Subcutaneous abdominal adipose tissue (tissue), 5 donors: ENCODE data around the gene EXOC3.

Source experiments
- H3K27ac ChIP-seq: one replicate; pipeline ENCODE4 v1.7.0; 2013; ENCODE audit warnings: low read depth, mild to moderate bottlenecking, inconsistent platforms, low read length, moderate library complexity
- H3K27me3 ChIP-seq, 5 donors: one replicate each; pipeline ENCODE4 v1.7.0; 2013; ENCODE audit warnings: low read length in 5 of 5, inconsistent platforms in 1 of 5; ENCODE audit not compliant: control insufficient read depth in 5 of 5, insufficient read depth in 4 of 5
- H3K36me3 ChIP-seq, 5 donors: one replicate each; pipeline ENCODE4 v1.7.0; 2013; ENCODE audit warnings: low read length in 5 of 5; ENCODE audit not compliant: control insufficient read depth in 5 of 5, insufficient read depth in 5 of 5
- H3K4me1 ChIP-seq, 5 donors: one replicate each; pipeline ENCODE4 v1.7.0; 2013; ENCODE audit warnings: low read length in 5 of 5, mild to moderate bottlenecking in 3 of 5, moderate library complexity in 1 of 5; ENCODE audit not compliant: control insufficient read depth in 5 of 5, insufficient read depth in 5 of 5
- H3K4me3 ChIP-seq, 5 donors: one replicate each; pipeline ENCODE4 v1.7.0; 2013; ENCODE audit warnings: low read length in 5 of 5, low read depth in 1 of 5
- H3K9ac ChIP-seq, 5 donors: one replicate each; pipeline ENCODE4 v1.7.0; 2013; ENCODE audit warnings: low read length in 5 of 5, mild to moderate bottlenecking in 4 of 5, moderate library complexity in 3 of 5
- H3K9me3 ChIP-seq, 5 donors: one replicate each; pipeline ENCODE4 v1.7.0; 2013; ENCODE audit warnings: low read length in 5 of 5; ENCODE audit not compliant: control insufficient read depth in 5 of 5
- donor health status: healthy.
- donor health status: healthy.
- donor health status: healthy.
- donor health status: healthy.
- donor health status: healthy.

Gene EXOC3

DNA sequence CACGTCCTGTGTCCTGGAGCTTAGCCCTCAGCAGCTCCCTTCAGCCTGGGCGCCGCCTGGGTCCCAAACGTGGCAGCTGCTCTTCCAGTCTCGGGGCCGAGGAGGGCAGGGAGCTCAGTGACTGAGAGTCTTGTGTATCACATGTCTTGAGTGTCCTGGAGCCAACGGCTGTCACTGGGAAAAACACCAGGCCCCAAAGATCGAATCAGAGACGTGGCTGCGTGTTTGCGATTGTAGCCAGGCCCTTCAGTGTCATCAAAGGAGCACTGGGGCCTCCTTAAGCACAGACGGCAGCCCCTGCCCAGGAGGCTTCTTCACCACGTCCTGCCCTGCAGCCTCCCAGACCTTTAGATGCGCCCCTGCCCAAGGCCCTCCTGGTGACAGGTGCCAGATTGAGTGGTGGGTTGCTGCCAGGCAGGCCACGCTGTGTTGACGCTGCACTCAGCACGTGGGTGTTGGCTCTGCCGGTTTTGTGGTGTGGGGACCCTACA is 5.7 kb upstream of the EXOC3 start:
- Histone ChIP-seq H3K27me3 (peaks cover 11 to 44% (median 23%) of the 10 kb centered on the region in 5 donors), H3K4me1 (peaks cover 4 to 8% (median 5%) of the 10 kb centered on the region in 5 donors), H3K9ac (no peak overlapping the region), H3K4me3 (no peak overlapping the region), H3K36me3 (no peaks in the 10 kb centered on the region), H3K27ac (no peak overlapping the region), H3K9me3 (no peaks in the 10 kb centered on the region)

DNA sequence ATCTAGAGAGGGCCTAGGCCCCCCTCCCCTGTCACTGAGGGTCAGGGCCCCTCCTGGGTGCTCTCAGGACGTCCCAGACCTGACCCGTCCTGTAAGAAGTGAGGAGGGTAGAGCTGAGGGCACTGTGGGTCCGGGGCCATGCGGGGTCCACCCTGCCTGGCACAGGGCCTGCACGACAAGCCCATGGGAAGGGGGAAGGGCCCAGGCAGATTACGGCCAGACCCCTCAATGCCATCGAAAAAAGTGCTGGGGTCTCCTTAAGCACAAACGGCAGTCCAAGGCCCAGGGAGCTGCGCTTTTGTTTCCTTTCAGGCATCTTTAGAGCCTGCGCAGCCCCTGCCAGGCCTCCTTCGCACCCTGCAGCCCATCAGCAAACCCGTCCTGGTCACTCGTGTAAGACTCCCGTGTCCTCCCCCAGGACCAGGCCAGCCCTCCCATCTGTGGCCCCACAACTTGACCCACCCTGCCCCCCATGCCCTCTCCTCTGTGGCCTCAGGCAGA is 4.4 kb upstream of the EXOC3 start:
- H3K9me3 ChIP-seq = no peaks in the 10 kb centered on the region
- H3K4me1 ChIP-seq = peaks cover 4 to 18% (median 13%) of the 10 kb centered on the region in 5 donors
- no peaks in the 10 kb centered on the region for H3K36me3 ChIP-seq
- H3K27me3 ChIP-seq = peaks cover 10 to 38% (median 19%) of the 10 kb centered on the region in 5 donors
- H3K27ac ChIP-seq = no peak overlapping the region
- no peak overlapping the region for H3K4me3 ChIP-seq
- no peak overlapping the region for H3K9ac ChIP-seq

DNA sequence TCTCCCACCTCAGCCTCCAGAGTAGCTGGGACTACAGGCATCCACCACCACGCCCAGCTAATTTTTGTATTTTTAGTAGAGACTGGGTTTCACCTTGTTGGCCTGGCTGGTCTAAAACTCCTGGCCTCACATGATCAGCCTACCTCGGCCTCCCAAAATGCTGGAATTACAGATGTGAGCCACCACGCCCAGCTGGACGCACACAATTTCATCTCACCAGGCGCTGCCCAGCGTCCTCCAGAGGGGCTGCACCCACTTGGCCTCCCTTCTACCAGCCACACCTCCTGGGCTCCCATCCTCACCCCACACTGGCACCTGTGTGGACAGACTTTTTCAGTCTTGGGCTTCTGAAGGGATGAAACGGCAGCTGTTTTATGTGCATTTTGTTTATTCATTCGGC is 3.8 kb upstream of the EXOC3 start:
- Histone ChIP-seq H3K9ac (no peak overlapping the region), H3K4me3 (no peak overlapping the region), H3K27me3 (peaks cover 8 to 31% (median 18%) of the 10 kb centered on the region in 5 donors), H3K4me1 (peaks cover 4 to 24% (median 19%) of the 10 kb centered on the region in 5 donors), H3K36me3 (no peaks in the 10 kb centered on the region), H3K27ac (no peak overlapping the region), H3K9me3 (no peaks in the 10 kb centered on the region)

DNA sequence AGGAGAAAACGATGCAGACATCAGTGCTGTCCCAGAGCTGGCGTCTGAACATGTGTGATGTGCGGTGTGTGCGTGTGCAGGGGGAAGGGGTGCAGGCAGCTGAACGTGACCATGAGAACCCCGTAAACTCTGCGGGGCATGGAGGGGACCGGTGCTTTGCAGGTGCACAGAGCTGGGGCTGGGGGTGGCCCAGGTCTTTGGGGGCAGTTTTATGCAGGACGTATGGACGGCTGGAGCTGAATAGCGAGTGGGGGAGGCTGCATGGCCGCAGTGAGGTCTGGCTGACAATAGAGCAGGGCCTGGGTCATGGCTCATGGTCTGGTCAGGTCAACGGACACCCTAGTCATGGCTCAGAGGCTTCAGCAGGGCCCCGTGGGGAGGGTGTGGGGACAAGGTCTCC is 3.3 kb upstream of the EXOC3 start:
- no peaks in the 10 kb centered on the region for H3K9me3 ChIP-seq
- peaks cover 4 to 26% (median 24%) of the 10 kb centered on the region in 5 donors for H3K4me1 ChIP-seq
- no peak overlapping the region for H3K9ac ChIP-seq
- H3K4me3 ChIP-seq = no peak overlapping the region
- peaks cover 4 to 27% (median 18%) of the 10 kb centered on the region in 5 donors for H3K27me3 ChIP-seq
- no peak overlapping the region for H3K27ac ChIP-seq
- H3K36me3 ChIP-seq = no peaks in the 10 kb centered on the region

DNA sequence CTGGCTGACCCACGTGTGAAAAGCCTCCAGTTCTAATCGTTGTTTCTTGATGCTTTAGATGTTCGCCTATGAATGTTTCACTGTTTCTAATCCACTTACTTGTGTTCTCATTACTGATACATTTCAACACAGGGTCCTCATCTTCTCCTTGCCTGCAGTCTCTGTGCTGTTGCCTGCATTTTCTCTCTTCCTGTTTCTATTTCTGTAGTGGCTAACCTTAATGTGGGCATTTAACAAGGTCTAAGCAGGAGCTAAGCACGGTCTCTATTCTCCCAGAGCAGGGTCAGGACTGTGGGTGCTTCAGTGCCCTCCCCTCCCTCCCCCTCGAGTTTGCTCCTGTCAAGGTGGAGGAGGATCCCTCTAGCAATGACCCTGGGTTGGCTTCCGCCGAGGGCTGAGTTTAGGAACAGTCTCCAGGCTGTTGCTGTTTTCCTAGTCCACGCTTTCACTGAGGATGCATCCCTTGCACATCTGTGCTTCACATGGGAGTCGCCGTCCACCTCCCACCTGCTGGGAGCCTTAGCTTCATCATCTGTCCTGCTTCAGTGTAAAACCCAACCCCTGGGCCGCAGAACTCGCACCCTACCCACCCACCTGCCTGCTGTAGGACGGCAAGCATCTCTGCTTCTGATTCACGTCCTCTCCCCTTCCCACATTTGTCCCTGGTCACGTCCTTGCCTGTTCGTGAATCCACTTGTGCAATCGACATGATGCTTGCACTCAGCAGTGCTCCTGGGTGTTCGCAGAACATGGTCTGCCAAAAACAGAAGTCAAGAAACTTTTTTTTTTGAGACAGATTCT is 2.4 kb upstream of the EXOC3 start:
- no peak overlapping the region for H3K9ac ChIP-seq
- H3K36me3 ChIP-seq = peaks cover 0 to under 1% (median under 1%) of the 10 kb centered on the region in 5 donors
- H3K4me3 ChIP-seq = no peak overlapping the region
- peaks cover 4 to 26% (median 24%) of the 10 kb centered on the region in 5 donors for H3K4me1 ChIP-seq
- no peak overlapping the region for H3K27ac ChIP-seq
- peaks cover 4 to 21% (median 15%) of the 10 kb centered on the region in 5 donors for H3K27me3 ChIP-seq
- no peaks in the 10 kb centered on the region for H3K9me3 ChIP-seq

DNA sequence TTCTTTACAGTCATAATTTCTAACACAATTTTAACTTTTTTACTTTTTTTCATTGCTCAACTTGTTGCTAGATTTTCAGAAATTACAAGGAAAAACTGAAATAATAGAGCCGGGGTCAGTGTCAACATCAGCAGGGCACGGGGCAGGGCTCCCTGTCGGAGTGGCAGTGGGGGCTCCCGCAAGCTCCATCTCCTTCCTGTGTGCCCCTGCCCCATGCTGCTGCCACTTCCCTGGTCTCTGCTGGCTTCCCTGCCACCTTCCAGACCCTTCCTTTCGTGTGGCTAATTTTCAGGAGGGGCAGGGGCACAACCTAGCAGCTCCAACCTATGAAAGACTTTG is 1.0 kb upstream of the EXOC3 start:
- H3K27ac ChIP-seq = no peak overlapping the region
- no peaks in the 10 kb centered on the region for H3K9me3 ChIP-seq
- peak overlapping the region in 4 of 5 donors; percentile 90 to 100 (median 98) for H3K4me3 ChIP-seq
- peaks cover 0 to 11% (median 9%) of the 10 kb centered on the region in 5 donors for H3K36me3 ChIP-seq
- peak overlapping the region in 1 of 5 donors; percentile 92 for H3K9ac ChIP-seq
- peaks cover 4 to 26% (median 24%) of the 10 kb centered on the region in 5 donors for H3K4me1 ChIP-seq
- peaks cover 4 to 12% (median 9%) of the 10 kb centered on the region in 5 donors for H3K27me3 ChIP-seq

DNA sequence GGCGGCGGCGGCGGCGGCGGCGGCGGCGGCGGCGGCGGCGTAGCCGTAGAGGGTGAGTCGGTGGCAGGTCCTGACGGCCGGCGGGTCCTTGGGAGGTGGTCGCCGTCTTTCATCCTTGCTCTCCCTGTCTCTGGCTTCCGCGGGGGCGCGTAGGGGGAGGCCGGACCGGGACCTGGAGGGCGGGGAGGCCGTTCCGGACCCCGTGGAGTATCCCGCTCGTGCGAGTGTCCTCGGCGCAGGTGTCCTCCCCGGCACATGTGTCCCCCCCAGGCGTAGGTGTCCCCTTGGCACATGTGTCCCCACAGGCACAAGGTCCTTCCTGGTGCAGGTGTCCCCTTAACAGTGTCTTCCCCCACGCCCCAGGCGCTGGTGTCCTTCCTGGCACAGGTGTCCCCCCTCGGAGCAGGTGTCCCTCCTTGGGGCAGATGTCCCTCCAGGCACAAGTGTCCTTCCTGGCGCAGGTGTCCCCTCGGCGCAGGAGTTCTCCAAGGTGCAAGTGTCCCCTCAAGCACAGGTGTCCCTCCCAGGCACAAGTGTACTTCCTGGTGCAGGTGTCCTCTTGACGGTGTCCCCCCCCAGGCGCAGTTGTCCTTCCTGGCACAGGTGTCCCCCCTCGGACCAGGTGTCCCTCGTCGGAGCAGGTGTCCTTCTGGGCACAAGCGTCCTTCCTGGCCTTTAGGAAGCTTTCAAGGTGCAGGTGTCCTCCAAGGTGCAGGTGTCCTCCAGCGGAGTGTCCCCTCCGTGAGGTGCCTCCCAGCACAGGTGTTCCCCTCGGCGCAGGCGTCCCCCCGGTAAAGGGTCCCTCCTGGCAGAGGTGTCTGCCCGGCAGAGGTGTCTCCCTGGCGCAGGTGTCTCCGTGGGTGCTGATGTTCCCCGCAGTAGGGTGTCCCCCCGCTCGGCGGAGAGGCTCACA is 519 bp downstream of the EXOC3 start:
- Histone ChIP-seq H3K27ac (peak overlapping the region; percentile 60), H3K9me3 (no peaks in the 10 kb centered on the region)

DNA sequence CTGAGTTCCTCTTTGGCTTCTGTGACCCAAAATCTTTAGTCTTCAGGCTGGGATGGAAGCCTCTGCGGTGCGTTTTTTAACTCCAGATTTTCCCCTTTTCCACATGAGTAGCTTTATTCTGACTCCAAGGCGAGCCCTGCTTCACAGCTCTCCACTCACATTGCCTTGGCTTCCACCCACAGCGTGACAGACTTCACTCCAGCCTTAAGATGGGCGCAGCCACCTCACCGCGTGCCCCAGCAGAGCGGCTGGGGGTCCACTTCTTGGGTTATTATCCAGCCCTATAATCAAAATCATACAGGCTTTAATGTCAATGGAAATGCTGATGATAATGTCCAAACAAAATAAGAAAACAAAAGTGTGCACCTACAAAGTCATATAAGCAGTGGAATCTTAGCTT is 1.2 kb downstream of the EXOC3 start:
- Histone ChIP-seq H3K27me3 (peaks cover 0 to 3% (median under 1%) of the 10 kb centered on the region in 5 donors), H3K4me1 (peaks cover 7 to 39% (median 35%) of the 10 kb centered on the region in 5 donors), H3K27ac (no peak overlapping the region), H3K9ac (peak overlapping the region; percentile 90 to 99 (median 96)), H3K4me3 (peak overlapping the region in 4 of 5 donors; percentile 95 to 100 (median 98)), H3K36me3 (peaks cover 0 to 33% (median 30%) of the 10 kb centered on the region in 5 donors), H3K9me3 (no peaks in the 10 kb centered on the region)

More for the DNA sequence above, 519 bp downstream of the EXOC3 start:
- Histone ChIP-seq H3K9ac (peak overlapping the region; percentile 90 to 99 (median 96)), H3K27me3 (peaks cover 0 to 6% (median 3%) of the 10 kb centered on the region in 5 donors), H3K4me3 (peak overlapping the region; percentile 94 to 100 (median 97)), H3K36me3 (peaks cover 0 to 26% (median 24%) of the 10 kb centered on the region in 5 donors), H3K4me1 (peaks cover 7 to 35% (median 31%) of the 10 kb centered on the region in 5 donors)

DNA sequence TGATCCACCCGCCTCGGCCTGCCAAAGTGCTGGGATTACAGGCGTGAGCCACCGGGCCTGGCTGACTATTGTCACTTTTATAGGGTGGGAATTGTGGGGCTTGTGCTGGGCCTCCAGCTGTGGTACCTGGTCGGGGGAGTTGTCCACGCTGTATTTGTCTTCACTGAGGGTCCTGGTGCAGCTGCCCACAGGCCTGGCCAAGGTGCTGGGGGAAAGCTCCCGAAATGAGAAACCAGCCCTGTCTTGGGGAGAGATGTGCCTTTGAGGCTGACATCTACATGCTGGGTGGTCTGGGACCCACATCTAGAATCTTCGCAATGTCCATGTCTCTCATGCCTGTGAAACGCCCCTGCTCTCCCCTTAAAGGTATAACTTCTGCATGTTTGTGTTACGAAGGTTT is 2.6 kb downstream of the EXOC3 start:
- H3K4me3 ChIP-seq = no peak overlapping the region

More for the DNA sequence above, 2.6 kb downstream of the EXOC3 start:
- peaks cover 8 to 43% (median 40%) of the 10 kb centered on the region in 5 donors for H3K36me3 ChIP-seq
- no peaks in the 10 kb centered on the region for H3K9me3 ChIP-seq
- H3K27ac ChIP-seq = no peak overlapping the region
- no peaks in the 10 kb centered on the region for H3K27me3 ChIP-seq
- H3K4me1 ChIP-seq = peaks cover 5 to 38% (median 35%) of the 10 kb centered on the region in 5 donors
- peak overlapping the region in 1 of 5 donors; percentile 7 for H3K9ac ChIP-seq
